ENCODE data around the gene ALOX15. TPM values are rescaled to one million over a fixed set of nuclear protein-coding genes. Genes with fewer than 3 reads are reported as not detected.
A peak's percentile ranks its signal among the peaks of the same experiment; 100 is the strongest.
"Not testable (repeated sequence)": the region's sequence is repeated elsewhere in the genome, so short reads cannot be mapped to it uniquely, and the experiment has no call there.

ALOX15 gene
- total RNA-seq, 1 donor from 2014 or later: not detected

DNA sequence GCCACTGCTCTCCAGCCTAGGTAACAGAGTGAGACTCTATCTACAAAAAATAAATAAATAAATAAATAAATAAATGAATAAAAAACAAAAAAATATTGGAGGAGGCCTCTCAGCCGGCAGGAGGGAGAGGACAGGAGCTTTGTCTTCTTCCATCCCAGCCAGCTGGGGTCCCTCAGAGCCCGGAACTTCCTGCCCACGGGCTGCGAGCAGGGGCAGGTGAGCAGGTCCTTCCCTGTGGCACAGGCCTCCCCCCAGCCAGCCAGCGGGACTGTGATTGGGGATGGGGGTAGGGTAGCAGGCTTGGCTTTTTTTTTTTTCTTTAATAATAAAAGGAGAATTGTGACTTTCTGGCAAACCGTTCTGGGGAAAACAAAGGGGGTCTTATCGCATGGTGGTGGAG, 47.1 kb downstream of the ALOX15 start:
- no peak for DNase-seq (ENCODE audit: low spot score)

- no peak for DNase-seq (ENCODE audit: low spot score)
Measured at GRCh38 chr17:4593021-4593421, 48.5 kb downstream of the ALOX15 start.

- DNase-seq (ENCODE audit: low spot score): no peak
Measured at GRCh38 chr17:4592240-4593005, 49.1 kb downstream of the ALOX15 start.

- peak; percentile 75 for DNase-seq (ENCODE audit: low spot score)
Measured at GRCh38 chr17:4591529-4591928, 49.9 kb downstream of the ALOX15 start.

DNA sequence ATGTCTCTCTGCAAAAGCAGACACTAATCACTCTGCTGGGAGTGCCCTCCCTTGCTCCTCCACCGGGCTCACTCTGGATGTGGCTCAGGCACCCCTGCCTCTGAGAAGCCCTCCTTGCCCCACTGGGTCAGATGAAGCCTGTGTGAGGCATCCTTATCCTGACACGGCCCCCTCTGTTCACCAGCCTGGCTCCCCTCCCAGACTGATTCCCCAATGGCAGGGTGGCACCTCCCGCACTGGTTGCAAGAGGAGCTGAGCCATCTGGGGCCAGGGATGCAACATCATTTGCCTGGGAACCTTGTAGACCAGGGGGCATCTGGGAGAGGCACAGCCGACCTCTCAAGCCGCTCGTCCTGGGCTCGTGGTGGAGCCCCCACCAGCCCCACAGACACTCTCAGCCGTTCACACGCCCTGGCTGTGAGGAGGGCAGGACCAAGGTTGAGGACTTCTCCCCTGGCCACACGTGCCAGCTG, 50.5 kb downstream of the ALOX15 start:
- DNase-seq (ENCODE audit: low spot score): no peak

DNA sequence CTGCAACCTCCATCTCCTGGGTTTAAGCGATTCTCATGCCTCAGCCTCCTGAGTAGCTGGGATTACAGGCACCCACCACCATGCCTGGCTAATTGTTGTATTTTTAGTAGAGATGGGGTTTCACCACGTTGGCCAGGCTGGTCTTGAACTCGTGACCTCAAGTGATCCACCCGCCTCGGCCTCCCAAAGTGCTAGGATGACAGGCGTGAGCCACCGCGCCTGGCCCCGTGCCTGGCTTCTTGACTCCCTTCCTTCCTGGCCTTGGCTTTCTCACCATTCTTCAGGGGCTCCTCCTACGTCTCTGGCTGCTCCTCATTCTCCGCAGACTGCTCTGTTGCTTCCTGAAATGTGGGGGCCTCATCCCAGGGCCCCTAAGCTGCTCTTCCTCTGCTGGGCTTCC, 51.4 kb downstream of the ALOX15 start:
- DNase-seq (ENCODE audit: low spot score): not testable (repeated sequence)

DNA sequence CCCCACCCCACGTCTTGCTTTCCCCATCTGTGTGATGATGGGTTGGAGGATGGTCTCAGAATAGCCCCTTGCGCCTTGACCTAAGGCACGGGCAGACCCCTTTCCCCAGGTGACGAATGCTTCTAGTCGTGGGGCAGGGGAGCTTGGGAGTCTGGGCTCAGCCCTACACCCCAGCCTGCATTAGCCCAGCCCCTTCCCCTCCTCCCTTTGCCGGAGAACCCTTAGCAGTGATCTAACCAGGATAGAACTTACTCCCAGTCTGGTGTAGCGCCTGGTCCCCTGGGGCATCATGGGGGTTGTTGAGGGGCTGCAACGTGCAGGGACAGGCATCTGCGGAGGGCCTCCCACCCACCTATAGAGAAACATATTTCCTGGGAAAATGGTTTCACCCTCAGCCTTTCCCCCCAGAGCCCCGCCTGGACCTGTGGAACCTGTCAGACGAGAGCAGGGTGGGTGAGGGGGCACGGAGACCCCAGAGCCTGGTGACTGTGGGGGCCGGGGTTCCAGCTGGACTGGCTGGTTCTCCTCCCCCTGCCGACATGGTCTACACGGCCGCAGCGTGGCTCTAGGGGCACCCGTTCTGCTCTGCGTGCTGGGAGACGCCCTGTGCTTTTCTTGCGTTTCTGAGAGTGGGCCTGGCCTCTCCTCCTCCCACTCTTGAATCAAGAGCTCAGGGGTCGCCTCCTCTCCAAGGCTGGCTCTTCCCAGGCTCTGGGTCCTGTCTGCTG, 52.4 kb downstream of the ALOX15 start:
- DNase-seq (ENCODE audit: low spot score): peak; percentile 74

DNA sequence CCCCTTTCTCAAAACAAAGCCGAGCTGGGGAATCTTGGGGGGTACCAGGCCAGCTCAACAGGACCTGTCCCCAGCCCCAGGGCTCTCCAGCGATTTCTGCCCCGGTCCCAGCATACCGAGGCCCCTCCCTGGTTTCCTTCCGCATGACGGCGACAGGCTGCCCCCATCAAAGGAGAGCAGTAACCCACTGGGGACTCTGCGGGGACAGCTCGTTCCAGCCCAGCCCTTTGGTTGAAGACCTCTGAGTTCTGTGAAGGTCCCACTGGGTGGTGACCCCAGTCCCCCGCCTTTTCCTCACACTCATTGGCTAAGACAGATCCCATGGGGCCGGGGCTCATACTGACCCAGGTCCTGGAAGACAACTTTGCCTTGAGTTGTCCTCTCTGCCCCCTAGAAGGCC, 53.1 kb downstream of the ALOX15 start:
- DNase-seq (ENCODE audit: low spot score): no peak

DNA sequence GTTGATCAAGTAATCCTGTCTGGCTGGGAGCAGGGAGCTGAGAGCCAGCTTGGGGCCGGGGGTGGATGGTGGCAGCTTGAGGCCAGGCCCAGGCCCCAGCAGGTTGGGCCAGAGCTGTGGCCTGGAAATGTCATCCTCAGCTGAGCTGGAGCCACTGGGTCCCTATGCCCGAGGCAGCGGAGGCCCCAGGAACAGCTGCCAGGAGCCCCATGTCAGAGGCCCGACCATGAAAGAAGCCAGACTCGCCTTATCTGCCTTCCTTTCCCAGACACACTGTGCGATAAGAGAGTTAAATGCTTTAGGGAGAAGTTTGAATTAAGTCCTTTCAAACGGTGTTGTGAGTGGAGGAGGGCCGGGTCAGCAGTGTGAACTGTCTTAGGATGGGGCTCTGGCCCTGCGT, 53.7 kb downstream of the ALOX15 start:
- peak; percentile 96 for DNase-seq (ENCODE audit: low spot score)

DNA sequence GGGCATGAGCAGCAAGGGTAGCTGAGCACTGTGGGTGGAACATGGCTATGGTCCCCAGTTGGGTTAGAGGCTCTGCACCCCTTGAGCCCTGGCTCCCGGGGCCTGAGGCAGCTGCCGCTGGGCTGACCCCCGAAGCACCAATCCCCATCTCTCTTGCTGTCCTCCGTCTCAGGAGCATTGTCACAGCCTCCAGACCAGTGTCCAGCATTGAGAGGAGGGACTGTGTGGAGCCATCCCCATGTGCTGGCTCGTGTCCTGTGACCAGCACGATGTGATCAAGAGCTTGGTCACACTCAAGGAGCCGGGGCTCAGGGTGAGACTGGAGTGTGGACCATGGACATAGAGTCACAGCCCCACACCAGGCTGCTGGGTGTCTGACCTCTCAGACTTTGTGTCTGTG, 54.3 kb downstream of the ALOX15 start:
- DNase-seq (ENCODE audit: low spot score): no peak

GRCh38 chr17:4586043-4586442, 55.4 kb downstream of the ALOX15 start:
- DNase-seq (ENCODE audit: low spot score): no peak

- DNase-seq (ENCODE audit: low spot score): no peak
Measured at GRCh38 chr17:4585638-4585994, 55.9 kb downstream of the ALOX15 start.

DNA sequence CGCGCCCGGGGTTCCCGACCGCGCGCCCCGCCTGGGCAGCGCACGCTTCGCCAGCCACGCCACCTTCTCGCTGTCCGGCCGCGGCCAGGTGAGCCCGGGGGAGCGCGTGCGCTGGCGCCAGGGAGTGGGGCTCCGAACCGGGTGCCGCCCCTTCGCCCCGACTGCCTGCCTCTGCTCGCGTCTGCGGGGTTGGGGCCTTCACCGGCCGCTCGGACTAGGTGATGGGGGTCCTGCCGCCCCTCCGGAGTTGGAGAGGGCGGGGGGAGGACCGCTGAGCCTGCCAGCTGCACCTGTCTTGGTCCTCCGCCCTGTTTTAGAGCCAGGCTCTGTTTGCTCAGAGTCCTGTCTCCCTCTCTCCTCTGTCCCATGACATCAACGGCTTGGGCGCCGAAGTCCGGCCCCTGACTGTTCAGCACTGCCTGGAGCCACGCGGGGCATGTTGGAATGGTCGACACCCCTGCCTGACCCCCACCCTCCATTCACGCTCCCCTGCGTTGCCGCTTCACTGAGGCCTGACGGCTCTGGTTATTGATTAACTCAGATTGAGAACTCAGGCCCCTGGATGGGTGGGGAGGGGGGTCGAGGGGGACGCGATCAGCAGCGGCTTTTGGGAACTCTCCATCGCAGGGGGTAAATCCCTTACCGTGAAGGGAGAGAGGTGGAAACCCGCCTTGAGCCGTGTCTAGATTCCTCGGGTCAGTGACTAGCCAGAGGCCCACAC, 56.4 kb downstream of the ALOX15 start:
- DNase-seq (ENCODE audit: low spot score): no peak

- peak; percentile 88 for DNase-seq (ENCODE audit: low spot score)
Measured at GRCh38 chr17:4584101-4584916, 57.2 kb downstream of the ALOX15 start, which contains the start of gene SMTNL2. SMTNL2 (plus strand) TSS chr17:4584529; CDS start chr17:4584606, 77 bp downstream.

DNA sequence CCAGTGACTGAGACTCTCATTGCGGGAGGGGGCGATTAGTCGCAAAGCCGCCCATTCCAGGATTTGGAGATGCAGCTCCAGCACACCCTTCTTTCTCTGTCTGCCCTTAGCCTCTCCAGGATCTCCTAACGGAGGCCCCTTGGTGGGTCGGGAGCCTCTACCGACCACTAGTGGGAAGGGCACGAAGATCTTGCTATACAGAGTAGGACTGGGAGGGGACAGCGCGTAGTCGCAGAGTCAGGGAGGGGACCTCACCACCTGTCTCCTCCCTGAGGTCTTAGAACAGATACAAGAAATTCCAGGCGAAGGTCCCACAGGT, 57.7 kb downstream of the ALOX15 start:
- DNase-seq (ENCODE audit: low spot score): peak; percentile 80

- no peak for DNase-seq (ENCODE audit: low spot score)
Measured at GRCh38 chr17:4583206-4583605, 58.3 kb downstream of the ALOX15 start.

GRCh38 chr17:4582691-4583090, 58.8 kb downstream of the ALOX15 start:
- DNase-seq (ENCODE audit: low spot score): no peak

GRCh38 chr17:4582101-4582501, 59.4 kb downstream of the ALOX15 start:
- DNase-seq (ENCODE audit: low spot score): no peak

Data from umbilical cord (tissue), 2 donors.